Measurements from ENCODE around the gene BEGAIN.

The BEGAIN gene

DNA sequence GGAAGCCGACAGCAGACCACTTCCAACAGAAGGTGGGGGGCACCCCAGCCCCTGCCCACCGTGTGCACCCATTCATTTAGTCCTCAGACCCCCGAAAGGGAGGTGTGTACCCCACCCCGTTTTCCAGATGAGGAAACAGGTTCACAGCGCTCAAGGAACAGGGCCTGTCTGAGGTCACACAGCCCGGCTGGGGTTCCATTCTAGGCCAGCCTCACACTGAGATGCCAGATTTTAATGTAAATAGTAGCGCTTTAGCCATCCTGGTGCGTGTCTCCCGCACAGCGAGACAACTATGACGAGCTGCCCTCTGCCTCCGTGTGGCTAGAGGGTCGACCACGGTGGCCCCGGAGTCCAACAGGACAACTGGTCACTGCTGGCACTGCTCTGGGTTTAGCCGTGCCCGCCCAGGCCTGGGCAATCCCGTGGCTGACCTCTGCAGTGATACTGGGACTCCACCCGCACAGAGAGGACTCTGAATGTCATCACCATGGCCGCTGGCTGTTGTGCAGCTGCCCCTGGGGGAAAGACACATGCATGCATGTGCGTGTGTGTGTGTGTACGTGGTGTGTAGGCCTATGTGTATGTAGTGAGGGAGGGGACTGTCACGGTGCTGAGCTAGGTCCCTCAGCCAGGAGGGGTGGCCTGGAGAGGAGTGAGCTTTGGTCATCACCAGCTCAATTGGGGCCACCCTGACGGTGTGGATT, 31.6 kb downstream of the BEGAIN start:
- Histone ChIP-seq H3K36me3 (no peaks in the 10 kb centered on the region), H3K4me1 (ENCODE audit: control insufficient read depth in 1 of 2, insufficient read depth in 1 of 2, low read depth in 1 of 2, low read length in 1 of 2) (no peaks in the 10 kb centered on the region), H3K27me3 (peaks cover 16% of the 10 kb centered on the region)

DNA sequence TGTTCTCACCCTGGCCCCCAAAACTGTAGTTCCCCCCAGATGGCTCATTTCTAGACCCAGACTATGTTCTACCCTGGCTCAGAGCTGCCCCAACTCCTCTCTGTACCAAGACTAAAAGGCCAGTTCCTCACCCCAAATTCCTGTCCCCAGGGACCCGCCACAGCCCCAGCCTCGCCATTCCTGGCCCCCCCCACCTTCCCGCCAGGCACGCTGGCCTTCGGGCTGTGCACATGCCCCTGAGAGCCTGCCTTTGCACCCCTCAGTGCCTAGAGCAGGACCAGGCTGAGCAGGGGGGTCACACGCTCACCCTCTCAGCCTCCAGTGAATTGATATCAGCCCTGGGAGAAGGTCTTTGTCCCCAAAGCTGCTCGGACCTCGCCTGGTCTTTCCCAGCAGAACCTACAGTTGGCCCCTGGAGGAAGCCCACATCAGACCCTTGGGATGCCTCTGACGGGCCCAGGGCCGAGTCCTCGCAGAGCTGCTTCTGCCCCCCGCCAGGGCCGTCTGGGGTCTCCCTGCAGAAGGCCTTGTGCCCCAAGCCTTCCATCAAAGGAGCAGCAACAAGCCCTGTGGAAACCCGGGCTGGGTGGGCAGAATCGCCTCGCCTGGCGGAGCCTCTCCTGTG, 32.4 kb downstream of the BEGAIN start:
- H3K27ac ChIP-seq, result no peak overlapping the region
- TF ChIP-seq, protein P1, sequence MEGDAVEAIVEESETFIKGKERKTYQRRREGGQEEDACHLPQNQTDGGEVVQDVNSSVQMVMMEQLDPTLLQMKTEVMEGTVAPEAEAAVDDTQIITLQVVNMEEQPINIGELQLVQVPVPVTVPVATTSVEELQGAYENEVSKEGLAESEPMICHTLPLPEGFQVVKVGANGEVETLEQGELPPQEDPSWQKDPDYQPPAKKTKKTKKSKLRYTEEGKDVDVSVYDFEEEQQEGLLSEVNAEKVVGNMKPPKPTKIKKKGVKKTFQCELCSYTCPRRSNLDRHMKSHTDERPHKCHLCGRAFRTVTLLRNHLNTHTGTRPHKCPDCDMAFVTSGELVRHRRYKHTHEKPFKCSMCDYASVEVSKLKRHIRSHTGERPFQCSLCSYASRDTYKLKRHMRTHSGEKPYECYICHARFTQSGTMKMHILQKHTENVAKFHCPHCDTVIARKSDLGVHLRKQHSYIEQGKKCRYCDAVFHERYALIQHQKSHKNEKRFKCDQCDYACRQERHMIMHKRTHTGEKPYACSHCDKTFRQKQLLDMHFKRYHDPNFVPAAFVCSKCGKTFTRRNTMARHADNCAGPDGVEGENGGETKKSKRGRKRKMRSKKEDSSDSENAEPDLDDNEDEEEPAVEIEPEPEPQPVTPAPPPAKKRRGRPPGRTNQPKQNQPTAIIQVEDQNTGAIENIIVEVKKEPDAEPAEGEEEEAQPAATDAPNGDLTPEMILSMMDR (IDR thresholded peaks at IDR 0.05), result no peak
- H3K4me3 ChIP-seq (ENCODE audit: low read depth in 1 of 2, low read length in 1 of 2), result no peak overlapping the region
- peaks cover 20% of the 10 kb centered on the region for H3K27me3 ChIP-seq
- H3K36me3 ChIP-seq, result no peaks in the 10 kb centered on the region
- no peaks in the 10 kb centered on the region for H3K4me1 ChIP-seq (ENCODE audit: control insufficient read depth in 1 of 2, insufficient read depth in 1 of 2, low read depth in 1 of 2, low read length in 1 of 2)
- no peaks in the 10 kb centered on the region for H3K9me3 ChIP-seq

More for the DNA sequence above, 31.6 kb downstream of the BEGAIN start:
- H3K9me3 ChIP-seq, result no peaks in the 10 kb centered on the region
- no peak overlapping the region for H3K4me3 ChIP-seq (ENCODE audit: low read depth in 1 of 2, low read length in 1 of 2)
- TF ChIP-seq, protein P1 (IDR thresholded peaks at IDR 0.05), result no peak
- H3K27ac ChIP-seq, result no peak overlapping the region

DNA sequence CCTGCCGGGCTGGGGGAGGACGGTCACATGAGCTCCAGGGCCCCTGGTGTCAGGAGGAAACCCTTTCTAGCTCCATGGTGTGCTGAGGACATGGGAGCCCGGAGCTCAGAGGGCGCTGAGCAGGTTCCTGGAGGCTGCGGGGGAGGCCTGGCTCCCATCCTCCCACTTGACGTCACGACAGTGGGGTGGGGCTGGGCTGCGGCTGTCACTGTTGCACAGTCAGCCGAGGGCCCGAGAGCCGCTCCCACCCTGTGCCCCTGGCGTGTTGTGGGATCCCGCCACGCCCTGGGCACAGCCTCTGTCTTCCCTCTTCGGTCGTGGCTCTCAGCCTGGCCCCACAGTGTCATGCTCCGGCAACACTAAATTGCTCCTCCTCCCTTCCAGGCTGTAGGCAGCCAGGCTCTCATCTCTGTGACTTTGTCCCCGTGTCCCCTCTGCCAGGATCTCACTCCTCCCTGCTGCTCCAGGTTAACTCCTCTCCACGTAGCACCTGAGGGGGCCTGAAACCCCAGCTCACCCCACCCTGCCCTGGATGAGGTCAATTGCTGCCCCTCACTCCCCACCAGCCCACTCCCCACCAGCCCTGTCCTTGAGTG, 33.0 kb downstream of the BEGAIN start:
- H3K4me1 ChIP-seq (ENCODE audit: control insufficient read depth in 1 of 2, insufficient read depth in 1 of 2, low read depth in 1 of 2, low read length in 1 of 2), result no peaks in the 10 kb centered on the region
- no peak overlapping the region for H3K27ac ChIP-seq
- no peak overlapping the region for H3K4me3 ChIP-seq (ENCODE audit: low read depth in 1 of 2, low read length in 1 of 2)
- H3K9me3 ChIP-seq, result no peaks in the 10 kb centered on the region
- H3K36me3 ChIP-seq, result no peaks in the 10 kb centered on the region
- TF ChIP-seq, protein P1 (IDR thresholded peaks at IDR 0.05), result no peak
- peaks cover 26% of the 10 kb centered on the region for H3K27me3 ChIP-seq

DNA sequence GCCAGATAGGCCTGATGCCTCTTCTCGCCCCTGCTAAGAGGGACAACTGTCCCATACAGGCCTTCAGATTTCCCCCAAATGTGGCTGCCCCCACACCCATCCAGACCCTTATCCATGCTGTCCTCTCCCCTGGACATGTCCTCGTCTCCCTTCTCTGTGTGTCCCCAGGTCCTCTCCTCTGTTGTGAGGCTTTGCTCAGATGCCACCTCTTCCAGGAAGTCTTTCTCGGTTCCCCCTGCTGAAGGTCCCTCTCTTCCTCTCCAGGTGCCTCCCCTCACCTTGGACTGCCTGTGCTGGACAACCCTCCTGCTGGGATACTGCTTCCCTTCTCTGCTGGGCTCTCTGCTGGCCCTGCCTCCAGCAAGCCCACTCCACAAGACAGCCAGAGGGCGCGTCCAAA, 33.7 kb downstream of the BEGAIN start:
- TF ChIP-seq, protein P1 (IDR thresholded peaks at IDR 0.05), result no peak
- Histone ChIP-seq H3K27me3 (peaks cover 26% of the 10 kb centered on the region), H3K4me1 (ENCODE audit: control insufficient read depth in 1 of 2, insufficient read depth in 1 of 2, low read depth in 1 of 2, low read length in 1 of 2) (peaks cover 1 to 4% of the 10 kb centered on the region in 2 experiments), H3K36me3 (no peaks in the 10 kb centered on the region), H3K9me3 (no peaks in the 10 kb centered on the region), H3K27ac (no peak overlapping the region), H3K4me3 (ENCODE audit: low read depth in 1 of 2, low read length in 1 of 2) (no peak overlapping the region)

DNA sequence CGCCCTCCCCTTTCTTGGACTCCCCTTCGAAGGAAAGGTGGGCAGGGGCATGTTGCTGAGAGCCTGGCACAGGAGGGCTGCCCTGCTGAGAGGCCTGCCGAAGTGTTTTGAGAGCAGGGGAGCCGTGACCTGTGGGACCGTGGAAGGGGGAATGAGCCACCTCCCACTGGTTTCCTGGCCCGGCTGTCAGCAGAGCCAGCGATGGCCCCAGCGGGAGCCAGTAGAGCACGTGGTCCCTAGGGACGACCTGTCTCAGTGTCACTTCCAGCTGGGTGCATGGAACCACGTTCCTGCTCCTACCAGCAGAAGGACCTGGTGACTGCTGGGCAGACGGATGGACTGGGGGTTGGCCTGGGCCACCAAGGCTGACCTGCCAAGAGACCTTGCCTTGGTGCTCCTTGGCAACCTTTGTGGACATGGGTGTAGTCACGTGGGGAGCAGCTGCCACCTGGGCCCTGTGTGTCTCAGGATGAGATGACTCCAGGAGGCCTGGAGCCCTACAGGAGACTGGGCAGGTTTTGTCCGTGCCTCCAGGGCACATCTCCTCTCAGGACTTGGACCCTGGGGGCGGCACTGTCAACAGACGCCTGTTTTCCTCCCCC, 34.6 kb downstream of the BEGAIN start:
- no peak overlapping the region for H3K4me3 ChIP-seq (ENCODE audit: low read depth in 1 of 2, low read length in 1 of 2)
- H3K27me3 ChIP-seq, result peaks cover 19% of the 10 kb centered on the region
- H3K27ac ChIP-seq, result no peak overlapping the region
- TF ChIP-seq, protein P1 (IDR thresholded peaks at IDR 0.05), result no peak
- peaks cover 10 to 12% of the 10 kb centered on the region in 2 experiments for H3K4me1 ChIP-seq (ENCODE audit: control insufficient read depth in 1 of 2, insufficient read depth in 1 of 2, low read depth in 1 of 2, low read length in 1 of 2)
- H3K36me3 ChIP-seq, result no peaks in the 10 kb centered on the region
- no peaks in the 10 kb centered on the region for H3K9me3 ChIP-seq

Data from neutrophil (primary cell).